GM18520 (cell line): Measurements from ENCODE around the gene NFILZ.
"Not testable (repeated sequence)": the region's sequence is repeated elsewhere in the genome, so short reads cannot be mapped to it uniquely, and the experiment has no call there.

Experiments used
- ATAC-seq: cut with Tn5 transposase; IDR thresholded peaks from one replicate; pipeline ENCODE4 v1.9.1; 2021; ENCODE audit not compliant: unreplicated experiment

NFILZ gene

GRCh38 chr19:8611391-8611876 lies 19.0 kb upstream of the NFILZ start:
- ATAC-seq: no peak

GRCh38 chr19:8611877-8612806 lies 18.3 kb upstream of the NFILZ start:
- ATAC-seq: no peak

GRCh38 chr19:8612807-8613171 lies 17.6 kb upstream of the NFILZ start:
- ATAC-seq: no peak

GRCh38 chr19:8614455-8614854 lies 16.0 kb upstream of the NFILZ start:
- ATAC-seq: no peak

- ATAC-seq: no peak
Measured at GRCh38 chr19:8615024-8615423, 15.4 kb upstream of the NFILZ start.

- ATAC-seq: no peak
Measured at GRCh38 chr19:8615813-8616596, 14.4 kb upstream of the NFILZ start.

- no peak for ATAC-seq
Measured at GRCh38 chr19:8616861-8617260, 13.6 kb upstream of the NFILZ start.

- ATAC-seq: not testable (repeated sequence)
Measured at GRCh38 chr19:8617325-8617724, 13.1 kb upstream of the NFILZ start.

GRCh38 chr19:8617984-8618383 lies 12.4 kb upstream of the NFILZ start:
- no peak for ATAC-seq

- no peak for ATAC-seq
Measured at GRCh38 chr19:8618751-8619150, 11.7 kb upstream of the NFILZ start.

GRCh38 chr19:8622886-8623285 lies 7.5 kb upstream of the NFILZ start:
- ATAC-seq: not testable (repeated sequence)

GRCh38 chr19:8626842-8627241 lies 3.6 kb upstream of the NFILZ start:
- ATAC-seq: no peak

GRCh38 chr19:8629184-8629583 lies 1.2 kb upstream of the NFILZ start:
- no peak for ATAC-seq

- no peak for ATAC-seq
Measured at GRCh38 chr19:8630796-8631424, 477 bp downstream of the NFILZ start.

- ATAC-seq: no peak
Measured at GRCh38 chr19:8631425-8631819, 989 bp downstream of the NFILZ start.

- no peak for ATAC-seq
Measured at GRCh38 chr19:8635422-8635821, 5.0 kb downstream of the NFILZ start.

GRCh38 chr19:8637070-8637469 lies 6.6 kb downstream of the NFILZ start:
- ATAC-seq: not testable (repeated sequence)

- no peak for ATAC-seq
Measured at GRCh38 chr19:8638078-8638619, 7.7 kb downstream of the NFILZ start.

- no peak for ATAC-seq
Measured at GRCh38 chr19:8639821-8640401, 9.5 kb downstream of the NFILZ start.

GRCh38 chr19:8640402-8641004 lies 10.1 kb downstream of the NFILZ start:
- ATAC-seq: no peak
